ENCODE results near the gene FAM50B. TPM values are rescaled to one million over a fixed set of nuclear protein-coding genes. Genes with fewer than 3 reads are reported as not detected.

The FAM50B gene
- total RNA-seq, 1 experiment from 2014 or later, result 3.3 TPM

DNA sequence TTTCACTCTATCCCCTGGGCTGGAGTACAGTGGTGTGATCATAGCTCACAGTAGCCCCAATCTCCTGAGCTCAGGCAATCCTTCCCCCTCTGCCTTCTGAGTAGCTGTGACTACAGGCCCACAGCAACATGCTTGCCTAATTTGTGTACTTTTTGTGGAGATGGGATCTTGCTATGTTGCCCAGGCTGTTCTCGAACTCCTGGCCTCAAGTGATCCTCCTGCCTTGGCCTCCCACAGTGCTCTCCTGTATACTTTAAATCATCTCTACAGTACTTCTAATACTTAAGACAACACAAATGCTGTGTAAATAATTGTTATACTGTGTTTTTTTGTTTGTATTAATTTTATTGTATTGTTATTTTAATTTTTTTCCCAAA, 39.7 kb upstream of the FAM50B start:
- no peak overlapping the region for H3K4me3 Mint-ChIP-seq
- no peak overlapping the region for H3K27ac ChIP-seq (ENCODE audit: insufficient read length, low read depth, low read length)
- DNase-seq, result no peak
- H3K4me1 ChIP-seq (ENCODE audit: insufficient read depth, low read length), result peaks cover 4% of the 10 kb centered on the region; the same call in 1 of the 2 replicates
- H2BK12ac ChIP-seq (ENCODE audit: insufficient read length, low read depth, low read length), result no peak overlapping the region
- H3K27me3 ChIP-seq (ENCODE audit: insufficient read depth, low read length), result no peaks in the 10 kb centered on the region
- no peak overlapping the region for H3K9ac ChIP-seq (ENCODE audit: extremely low read depth, insufficient read length, low read length)
- H3K27ac Mint-ChIP-seq, result no peak overlapping the region
- no peak overlapping the region for H3K18ac ChIP-seq (ENCODE audit: insufficient read length, low read depth, low read length)
- no peak overlapping the region for H2AK5ac ChIP-seq (ENCODE audit: insufficient read length, low read length)
- H3K4me2 ChIP-seq (ENCODE audit: insufficient read depth, insufficient read length, low read length), result no peak overlapping the region
- H2BK20ac ChIP-seq (ENCODE audit: low read depth, low read length, poor library complexity, severe bottlenecking), result no peak overlapping the region
- no peak overlapping the region for H2BK120ac ChIP-seq (ENCODE audit: low read depth, low read length, poor library complexity, severe bottlenecking)
- no peak overlapping the region for H4K5ac ChIP-seq (ENCODE audit: insufficient read length, low read depth, low read length)
- H4K20me1 ChIP-seq (ENCODE audit: control insufficient read depth, insufficient read depth, insufficient read length), result no peaks in the 10 kb centered on the region
- H3K36me3 Mint-ChIP-seq (ENCODE audit: insufficient read depth in 1 of 3, low read depth in 3 of 3), result no peaks in the 10 kb centered on the region
- no peak overlapping the region for H4K91ac ChIP-seq (ENCODE audit: insufficient read length, low read depth, low read length)
- H2BK5ac ChIP-seq (ENCODE audit: insufficient read length, low read length), result no peak overlapping the region
- no peaks in the 10 kb centered on the region for H3K79me1 ChIP-seq (ENCODE audit: insufficient read depth, low read depth, low read length, poor library complexity, severe bottlenecking)
- no peak overlapping the region for H2AFZ ChIP-seq (ENCODE audit: low read length)
- peaks cover 7 to 8% of the 10 kb centered on the region in 2 experiments; a peak in 3 of 4 replicates for H3K4me1 Mint-ChIP-seq
- H4K8ac ChIP-seq (replicated peaks; ENCODE audit: insufficient read length, low read depth, low read length), result no peak overlapping the region
- no peak overlapping the region for H3K56ac ChIP-seq (ENCODE audit: insufficient read length, low read depth, low read length)
- no peaks in the 10 kb centered on the region for H3K9me3 Mint-ChIP-seq
- H3K79me2 ChIP-seq (ENCODE audit: insufficient read depth, low read length), result no peaks in the 10 kb centered on the region
- no peaks in the 10 kb centered on the region for H3K9me3 ChIP-seq (ENCODE audit: control insufficient read depth, low read depth, low read length)
- TF ChIP-seq, protein P1, sequence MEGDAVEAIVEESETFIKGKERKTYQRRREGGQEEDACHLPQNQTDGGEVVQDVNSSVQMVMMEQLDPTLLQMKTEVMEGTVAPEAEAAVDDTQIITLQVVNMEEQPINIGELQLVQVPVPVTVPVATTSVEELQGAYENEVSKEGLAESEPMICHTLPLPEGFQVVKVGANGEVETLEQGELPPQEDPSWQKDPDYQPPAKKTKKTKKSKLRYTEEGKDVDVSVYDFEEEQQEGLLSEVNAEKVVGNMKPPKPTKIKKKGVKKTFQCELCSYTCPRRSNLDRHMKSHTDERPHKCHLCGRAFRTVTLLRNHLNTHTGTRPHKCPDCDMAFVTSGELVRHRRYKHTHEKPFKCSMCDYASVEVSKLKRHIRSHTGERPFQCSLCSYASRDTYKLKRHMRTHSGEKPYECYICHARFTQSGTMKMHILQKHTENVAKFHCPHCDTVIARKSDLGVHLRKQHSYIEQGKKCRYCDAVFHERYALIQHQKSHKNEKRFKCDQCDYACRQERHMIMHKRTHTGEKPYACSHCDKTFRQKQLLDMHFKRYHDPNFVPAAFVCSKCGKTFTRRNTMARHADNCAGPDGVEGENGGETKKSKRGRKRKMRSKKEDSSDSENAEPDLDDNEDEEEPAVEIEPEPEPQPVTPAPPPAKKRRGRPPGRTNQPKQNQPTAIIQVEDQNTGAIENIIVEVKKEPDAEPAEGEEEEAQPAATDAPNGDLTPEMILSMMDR (conservative IDR thresholded peaks at IDR 0.05), result no peak
- no peaks in the 10 kb centered on the region for H3K23me2 ChIP-seq (ENCODE audit: insufficient read length, low read depth, low read length, poor library complexity, severe bottlenecking)
- no peak overlapping the region for H3T11ph ChIP-seq (ENCODE audit: low read length)
- no peak overlapping the region for H3K4ac ChIP-seq (ENCODE audit: low read depth, low read length)
- H3K27me3 Mint-ChIP-seq (ENCODE audit: low read depth), result peaks cover 3% of the 10 kb centered on the region
- H2BK15ac ChIP-seq (ENCODE audit: low read depth, low read length), result no peak overlapping the region
- no peak overlapping the region for H3K14ac ChIP-seq (ENCODE audit: insufficient read depth, low read length)
- WGBS (ENCODE audit: extremely low coverage, insufficient read length, low lambda C conversion rate), result no CpG with 5 or more reads among the region's 1 CpG
- no peak overlapping the region for H3K23ac ChIP-seq (ENCODE audit: insufficient read length, low read depth, low read length)
